HepG2 (cell line): ENCODE measurements around the gene MC1R. TPM values are rescaled to one million over a fixed set of nuclear protein-coding genes. Genes with fewer than 3 reads are reported as not detected.
A peak's percentile ranks its signal among the peaks of the same experiment; 100 is the strongest.

Experiments used
- CBFB ChIP-seq: sonication (generic); formaldehyde crosslinking; IDR thresholded peaks from 2 replicates; pipeline ENCODE4 v1.4.0; 2020; ENCODE audit warnings: missing genetic modification reagents
- GLI4 ChIP-seq: sonication (generic); formaldehyde crosslinking; IDR thresholded peaks from 2 replicates; pipeline ENCODE4 v1.5.1; 2020; ENCODE audit warnings: missing genetic modification reagents, mild to moderate bottlenecking, moderate library complexity, borderline replicate concordance
- HOXD1 ChIP-seq: sonication (generic); formaldehyde crosslinking; IDR thresholded peaks from 2 replicates; pipeline ENCODE4 v1.5.0; 2020; ENCODE audit warnings: missing genetic modification reagents
- MATR3 ChIP-seq: sonication (generic); formaldehyde crosslinking; IDR thresholded peaks from 2 replicates; pipeline ENCODE4 v1.4.0; 2020; ENCODE audit warnings: missing genetic modification reagents
- MIER3 ChIP-seq: IDR thresholded peaks from 2 replicates; pipeline ENCODE4 v1.6.1; 2016; ENCODE audit warnings: missing compliant biosample characterization, borderline replicate concordance
- POLR2G ChIP-seq: fragments of 200-400 bp; formaldehyde crosslinking; IDR thresholded peaks from 2 replicates; pipeline ENCODE4 v1.6.1; 2018; ENCODE audit warnings: mild to moderate bottlenecking, low read depth, low read length, moderate library complexity
- TAF15 ChIP-seq: fragments of 200-400 bp; formaldehyde crosslinking; IDR thresholded peaks from one replicate; pipeline ENCODE4 v1.6.1; 2018; ENCODE audit warnings: mild to moderate bottlenecking, low read depth, low read length; ENCODE audit not compliant: poor library complexity, severe bottlenecking
- TBX3 ChIP-seq: fragments of 450-650 bp; IDR thresholded peaks from 2 replicates; pipeline ENCODE4 v1.6.1; 2017; ENCODE audit warnings: antibody characterized with exemption, mild to moderate bottlenecking, inconsistent platforms, borderline replicate concordance
- ZBTB20 ChIP-seq: sonication (generic); formaldehyde crosslinking; IDR thresholded peaks from 2 replicates; pipeline ENCODE4 v1.8.1; 2023; ENCODE audit warnings: missing genetic modification reagents, low read depth, mild to moderate bottlenecking, borderline replicate concordance
- ZBTB38 ChIP-seq: sonication (generic); formaldehyde crosslinking; IDR thresholded peaks from 2 replicates; pipeline ENCODE4 v1.5.1; 2020; ENCODE audit warnings: mild to moderate bottlenecking, missing genetic modification reagents
- ZBTB7B ChIP-seq: sonication (generic); formaldehyde crosslinking; IDR thresholded peaks from 2 replicates; pipeline ENCODE4 v1.4.0; 2020; ENCODE audit warnings: missing genetic modification reagents
- ZMYM4 ChIP-seq: sonication (generic); formaldehyde crosslinking; IDR thresholded peaks from 2 replicates; pipeline ENCODE4 v1.8.1; 2023; ENCODE audit warnings: mild to moderate bottlenecking, missing genetic modification reagents
- ZNF451 ChIP-seq: sonication (generic); formaldehyde crosslinking; IDR thresholded peaks from 2 replicates; pipeline ENCODE4 v1.5.0; 2020; ENCODE audit warnings: mild to moderate bottlenecking, missing genetic modification reagents
- ZNF605 ChIP-seq: sonication (generic); formaldehyde crosslinking; IDR thresholded peaks from 2 replicates; pipeline ENCODE4 v1.8.0; 2022; ENCODE audit warnings: mild to moderate bottlenecking, missing genetic modification reagents
- ZNF616 ChIP-seq: sonication (generic); formaldehyde crosslinking; IDR thresholded peaks from 2 replicates; pipeline ENCODE4 v1.5.0; 2020; ENCODE audit warnings: low read depth, mild to moderate bottlenecking, missing genetic modification reagents
- ZNF709 ChIP-seq: sonication (generic); formaldehyde crosslinking; IDR thresholded peaks from 2 replicates; pipeline ENCODE4 v1.5.0; 2020; ENCODE audit warnings: mild to moderate bottlenecking, missing genetic modification reagents
- ZNF850 ChIP-seq: sonication (generic); formaldehyde crosslinking; conservative IDR thresholded peaks from 2 replicates; pipeline ENCODE4 v1.9.0; 2021; ENCODE audit warnings: mild to moderate bottlenecking, missing genetic modification reagents
- ZSCAN25 ChIP-seq: sonication (generic); formaldehyde crosslinking; IDR thresholded peaks from 2 replicates; pipeline ENCODE4 v1.8.0; 2022; ENCODE audit warnings: mild to moderate bottlenecking, missing genetic modification reagents
- polyA plus RNA-seq, 8 experiments: library from polyadenylated mRNA; depleted of rRNA in 3 of 8; stranded (reverse) in 7 of 8; unstranded in 1 of 8; fragments of >200 nt; fragmentation: Illumina TruSeq in 4 of 8; extraction: Trizol in 4 of 8; gene quantifications; 2 replicates each; pipeline versions ENCODE4 v1.2.1 to v1.2.3, GENCODE V29; 2011 to 2016; ENCODE audit warnings: low read depth in 4 of 8, missing spikeins in 1 of 8, mixed read lengths in 1 of 8; ENCODE audit not compliant: insufficient read depth in 1 of 8
- total RNA-seq, 5 experiments: library from RNA; depleted of rRNA; stranded (reverse); fragments of >200 nt; fragmentation: Illumina TruSeq; extraction: Trizol; gene quantifications; 2 replicates each; pipeline ENCODE4 v1.2.3, GENCODE V29; 2016; ENCODE audit warnings: low read depth in 1 of 5
- TF ChIP-seq, protein P1 (sequence below): sonication (generic); formaldehyde crosslinking; IDR thresholded peaks from 2 replicates; pipeline ENCODE4 v1.5.0; 2020; ENCODE audit warnings: missing genetic modification reagents, mild to moderate bottlenecking, borderline replicate concordance
- TF ChIP-seq, protein P2 (sequence below): IDR thresholded peaks from 2 replicates; pipeline ENCODE4 v1.6.1; 2016; ENCODE audit warnings: missing compliant biosample characterization, missing genetic modification reagents, borderline replicate concordance
- TF ChIP-seq, protein P3 (sequence below): sonication (generic); formaldehyde crosslinking; IDR thresholded peaks from 2 replicates; pipeline ENCODE4 v1.5.1; 2020; ENCODE audit warnings: missing genetic modification reagents, mild to moderate bottlenecking, borderline replicate concordance
- TF ChIP-seq, protein P4 (sequence below): sonication (generic); formaldehyde crosslinking; IDR thresholded peaks from 2 replicates; pipeline ENCODE4 v1.4.0; 2020; ENCODE audit warnings: low read depth, mild to moderate bottlenecking, missing genetic modification reagents
- TF ChIP-seq, protein P5 (sequence below): sonication (generic); formaldehyde crosslinking; IDR thresholded peaks from 2 replicates; pipeline ENCODE4 v1.4.0; 2020; ENCODE audit warnings: missing genetic modification reagents

MC1R gene
- total and polyA plus RNA-seq, 2 of the 13 experiments (the other 11 are each of a cell fraction or from before 2014, with no cell fraction given) = 9.1 to 14.8 TPM

DNA sequence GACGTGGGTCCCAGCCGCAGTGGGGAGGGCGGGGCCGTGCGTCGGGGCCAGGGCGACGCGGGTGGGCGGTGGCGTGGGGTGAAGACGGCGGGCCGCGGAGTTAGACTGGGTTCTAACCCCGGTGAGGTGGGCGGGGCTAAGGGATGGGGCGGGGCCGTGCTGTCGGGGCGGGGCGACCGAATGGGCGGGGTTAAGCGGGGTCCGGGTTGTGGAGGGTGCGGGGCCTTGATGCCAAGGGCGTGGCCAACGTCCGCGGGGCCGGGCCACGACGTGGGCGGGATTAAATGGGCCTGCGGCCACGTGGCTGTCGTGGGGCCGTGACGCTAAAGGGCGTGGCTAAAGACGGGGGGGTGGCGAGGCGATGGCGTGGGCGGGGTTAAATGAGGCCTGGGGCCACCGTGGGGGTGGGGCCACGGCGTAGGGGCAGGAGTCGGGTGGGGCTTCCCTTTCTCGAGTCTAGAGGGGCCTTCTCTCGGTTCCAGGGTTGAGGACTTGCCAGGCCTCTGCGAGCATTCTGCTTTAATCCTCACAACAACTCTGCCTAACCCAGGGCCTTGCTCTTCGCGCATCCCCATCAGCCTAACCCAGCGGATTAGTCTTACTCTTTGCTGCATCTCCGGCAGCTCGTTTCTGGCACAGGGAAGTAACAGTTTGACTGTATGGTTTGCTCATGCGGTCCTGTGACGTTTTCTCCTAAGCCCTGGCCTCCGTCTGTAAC, 44.5 kb upstream of the MC1R start (continued):
- TF ChIP-seq ZNF451 (CRISPR knock-in tag) (no peak; the same call in 1 of the 2 replicates), ZBTB38 (CRISPR knock-in tag) (peak; percentile 94; the same call in 1 of the 2 replicates), TBX3 (no peak), ZNF850 (CRISPR knock-in tag) (no peak), ZBTB7B (CRISPR knock-in tag) (peak; percentile 67; the same call in 1 of the 2 replicates), ZBTB20 (CRISPR knock-in tag) (peak; percentile 25; the same call in 1 of the 2 replicates), MIER3 (CRISPR knock-in tag) (0 out of 2 replicates have a peak, but pooled peaks have one; percentile 17), HOXD1 (CRISPR knock-in tag) (0 out of 2 replicates have a peak, but pooled peaks have one; percentile 18), ZNF709 (CRISPR knock-in tag) (peak; percentile 46; the same call in 1 of the 2 replicates), MATR3 (CRISPR knock-in tag) (no peak), ZSCAN25 (CRISPR knock-in tag) (0 out of 2 replicates have a peak, but pooled peaks have one; percentile 22), POLR2G (no peak), CBFB (CRISPR knock-in tag) (0 out of 2 replicates have a peak, but pooled peaks have one; percentile 39), TAF15 (peak; percentile 11), ZNF605 (CRISPR knock-in tag) (no peak), GLI4 (CRISPR knock-in tag) (peak; percentile 73; the same call in 1 of the 2 replicates), ZMYM4 (CRISPR knock-in tag) (no peak; the same call in 1 of the 2 replicates), ZNF616 (no peak)
- TF ChIP-seq, protein P1, sequence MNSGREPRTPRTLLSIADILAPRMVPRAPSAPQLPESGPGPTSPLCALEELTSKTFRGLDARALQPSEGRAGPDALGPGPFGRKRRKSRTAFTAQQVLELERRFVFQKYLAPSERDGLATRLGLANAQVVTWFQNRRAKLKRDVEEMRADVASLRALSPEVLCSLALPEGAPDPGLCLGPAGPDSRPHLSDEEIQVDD (CRISPR knock-in tag) = 0 out of 2 replicates have a peak, but pooled peaks have one; percentile 57
- TF ChIP-seq, protein P2, sequence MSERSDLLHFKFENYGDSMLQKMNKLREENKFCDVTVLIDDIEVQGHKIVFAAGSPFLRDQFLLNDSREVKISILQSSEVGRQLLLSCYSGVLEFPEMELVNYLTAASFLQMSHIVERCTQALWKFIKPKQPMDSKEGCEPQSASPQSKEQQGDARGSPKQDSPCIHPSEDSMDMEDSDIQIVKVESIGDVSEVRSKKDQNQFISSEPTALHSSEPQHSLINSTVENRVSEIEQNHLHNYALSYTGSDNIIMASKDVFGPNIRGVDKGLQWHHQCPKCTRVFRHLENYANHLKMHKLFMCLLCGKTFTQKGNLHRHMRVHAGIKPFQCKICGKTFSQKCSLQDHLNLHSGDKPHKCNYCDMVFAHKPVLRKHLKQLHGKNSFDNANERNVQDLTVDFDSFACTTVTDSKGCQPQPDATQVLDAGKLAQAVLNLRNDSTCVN = no peak
- TF ChIP-seq, protein P3, sequence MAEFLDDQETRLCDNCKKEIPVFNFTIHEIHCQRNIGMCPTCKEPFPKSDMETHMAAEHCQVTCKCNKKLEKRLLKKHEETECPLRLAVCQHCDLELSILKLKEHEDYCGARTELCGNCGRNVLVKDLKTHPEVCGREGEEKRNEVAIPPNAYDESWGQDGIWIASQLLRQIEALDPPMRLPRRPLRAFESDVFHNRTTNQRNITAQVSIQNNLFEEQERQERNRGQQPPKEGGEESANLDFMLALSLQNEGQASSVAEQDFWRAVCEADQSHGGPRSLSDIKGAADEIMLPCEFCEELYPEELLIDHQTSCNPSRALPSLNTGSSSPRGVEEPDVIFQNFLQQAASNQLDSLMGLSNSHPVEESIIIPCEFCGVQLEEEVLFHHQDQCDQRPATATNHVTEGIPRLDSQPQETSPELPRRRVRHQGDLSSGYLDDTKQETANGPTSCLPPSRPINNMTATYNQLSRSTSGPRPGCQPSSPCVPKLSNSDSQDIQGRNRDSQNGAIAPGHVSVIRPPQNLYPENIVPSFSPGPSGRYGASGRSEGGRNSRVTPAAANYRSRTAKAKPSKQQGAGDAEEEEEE = peak; percentile 82; the same call in 1 of the 2 replicates
- TF ChIP-seq, protein P4, sequence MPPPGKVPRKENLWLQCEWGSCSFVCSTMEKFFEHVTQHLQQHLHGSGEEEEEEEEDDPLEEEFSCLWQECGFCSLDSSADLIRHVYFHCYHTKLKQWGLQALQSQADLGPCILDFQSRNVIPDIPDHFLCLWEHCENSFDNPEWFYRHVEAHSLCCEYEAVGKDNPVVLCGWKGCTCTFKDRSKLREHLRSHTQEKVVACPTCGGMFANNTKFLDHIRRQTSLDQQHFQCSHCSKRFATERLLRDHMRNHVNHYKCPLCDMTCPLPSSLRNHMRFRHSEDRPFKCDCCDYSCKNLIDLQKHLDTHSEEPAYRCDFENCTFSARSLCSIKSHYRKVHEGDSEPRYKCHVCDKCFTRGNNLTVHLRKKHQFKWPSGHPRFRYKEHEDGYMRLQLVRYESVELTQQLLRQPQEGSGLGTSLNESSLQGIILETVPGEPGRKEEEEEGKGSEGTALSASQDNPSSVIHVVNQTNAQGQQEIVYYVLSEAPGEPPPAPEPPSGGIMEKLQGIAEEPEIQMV (CRISPR knock-in tag) = peak; percentile 97
- TF ChIP-seq, protein P5, sequence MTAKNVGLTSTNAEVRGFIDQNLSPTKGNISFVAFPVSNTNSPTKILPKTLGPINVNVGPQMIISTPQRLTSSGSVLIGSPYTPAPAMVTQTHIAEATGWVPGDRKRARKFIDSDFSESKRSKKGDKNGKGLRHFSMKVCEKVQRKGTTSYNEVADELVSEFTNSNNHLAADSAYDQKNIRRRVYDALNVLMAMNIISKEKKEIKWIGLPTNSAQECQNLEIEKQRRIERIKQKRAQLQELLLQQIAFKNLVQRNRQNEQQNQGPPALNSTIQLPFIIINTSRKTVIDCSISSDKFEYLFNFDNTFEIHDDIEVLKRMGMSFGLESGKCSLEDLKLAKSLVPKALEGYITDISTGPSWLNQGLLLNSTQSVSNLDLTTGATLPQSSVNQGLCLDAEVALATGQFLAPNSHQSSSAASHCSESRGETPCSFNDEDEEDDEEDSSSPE (CRISPR knock-in tag) = no peak
